ENCODE data around the gene PRRC2B. TPM values are rescaled to one million over a fixed set of nuclear protein-coding genes. Genes with fewer than 3 reads are reported as not detected.

The PRRC2B gene
- total RNA-seq, 1 experiment from 2014 or later: 170 TPM

GRCh38 chr9:131528886-131529505, 135.1 kb downstream of the PRRC2B start:
- Histone ChIP-seq H3K9me2 (ENCODE audit: insufficient read depth) (no peaks in the 10 kb centered on the region), H3K9ac (ENCODE audit: low read length) (no peak overlapping the region), H3K27ac (ENCODE audit: low read depth, low read length) (no peak overlapping the region), H3K4me3 (replicated peaks in 1 of 2; ENCODE audit: low read depth in 1 of 2, low read length in 2 of 2) (no peak overlapping the region), H3K79me2 (ENCODE audit: insufficient read depth, low read length) (peaks cover 11% of the 10 kb centered on the region; the same call in 1 of the 2 replicates), H3K9me3 (ENCODE audit: control insufficient read depth in 1 of 2, insufficient read depth in 1 of 2, low read depth in 1 of 2, low read length in 2 of 2) (no peaks in the 10 kb centered on the region), H2AFZ (ENCODE audit: low read depth, low read length, poor library complexity, severe bottlenecking) (no peak overlapping the region), H3K4me1 (ENCODE audit: control insufficient read depth in 1 of 2, insufficient read depth in 2 of 2, low read length in 2 of 2) (peaks cover 0 to 13% of the 10 kb centered on the region in 2 experiments; a peak in 1 of 4 replicates), H3K36me3 (ENCODE audit: control insufficient read depth in 1 of 2, insufficient read depth in 2 of 2, low read length in 2 of 2) (peaks cover 4 to 15% of the 10 kb centered on the region in 2 experiments; a peak in 3 of 4 replicates), H4K20me1 (ENCODE audit: insufficient read depth) (no peaks in the 10 kb centered on the region), H3K4me2 (ENCODE audit: low read length) (no peak overlapping the region), H3K27me3 (ENCODE audit: insufficient read depth, low read length) (no peaks in the 10 kb centered on the region)
- ChIA-PET POLR2A (no interaction called here), CTCF (no interaction called here), RAD21 (ENCODE audit: low non-redundant PET in 1 of 2, low total read pairs in 2 of 2, uncharacterized antibody in 2 of 2, unreplicated experiment in 2 of 2) (no interaction called here)
- BruUV-seq (replicated peaks): no TSS peak
- intact Hi-C loops (cut with micrococcal nuclease): no loop called here
- DNase-seq (ENCODE audit: low read depth, low spot score) (no peak), ATAC-seq (no peak)
- no peak for TF ChIP-seq CTCF (IDR thresholded peaks at IDR 0.05 in 2 of 3, conservative IDR thresholded peaks at IDR 0.05 in 1 of 3; ENCODE audit: borderline replicate concordance in 1 of 3, insufficient read depth in 1 of 3, low read depth in 2 of 3, low read length in 2 of 3)
- TF ChIP-seq CEBPB (IDR thresholded peaks at IDR 0.05; ENCODE audit: low read depth): no peak
- TF ChIP-seq EZH2phosphoT487 (IDR thresholded peaks at IDR 0.05; ENCODE audit: borderline replicate concordance): no peak
- TF ChIP-seq ZBTB33 (IDR thresholded peaks at IDR 0.05; ENCODE audit: extremely low read depth, insufficient replicate concordance, low read length): no peak
- no peak for TF ChIP-seq YY1 (IDR thresholded peaks at IDR 0.05; ENCODE audit: extremely low read depth, insufficient replicate concordance, low read depth, low read length)
- TF ChIP-seq REST (IDR thresholded peaks at IDR 0.05; ENCODE audit: low read depth): no peak
- TF ChIP-seq SRF (IDR thresholded peaks at IDR 0.05; ENCODE audit: low read depth): no peak
- TF ChIP-seq JUND (IDR thresholded peaks at IDR 0.05): no peak
- TF ChIP-seq ATF3 (IDR thresholded peaks at IDR 0.05): no peak
- no peak for TF ChIP-seq ELF1 (IDR thresholded peaks at IDR 0.05; ENCODE audit: borderline replicate concordance, low read depth)
- TF ChIP-seq FOSL1 (IDR thresholded peaks at IDR 0.05; ENCODE audit: low read depth): no peak

All from HCT116 (cell line).